Adrenal gland (tissue), 12 donors: ENCODE data around the gene ABHD12B. TPM values are rescaled to one million over a fixed set of nuclear protein-coding genes. Genes with fewer than 3 reads are reported as not detected.
A peak's percentile ranks its signal among the peaks of the same experiment; 100 is the strongest.

Experiments used
- DNase-seq, 7 donors: peaks; one replicate each; pipeline ENCODE4 v3.0.0-alpha.2; 2019 to 2020
- H3K27ac ChIP-seq, 5 donors: fragments of 200-600 bp; sonication (generic) in 4 of 5; 1 replicate in 3 of 5; 2 replicates in 2 of 5; pipeline versions ENCODE4 v1.5.1 to v1.8.0; 2016 to 2020; ENCODE audit warnings: mild to moderate bottlenecking in 1 of 5
- H3K27me3 ChIP-seq: fragments of 200-600 bp; 2 replicates; pipeline ENCODE4 v1.8.0; 2021
- H3K36me3 ChIP-seq, 2 donors: fragments of 200-600 bp; replicated peaks in 1 of 2; 1 replicate in 1 of 2; 2 replicates in 1 of 2; pipeline versions ENCODE4 v1.5.1 to v1.8.0; 2018 to 2022
- H3K4me1 ChIP-seq, 2 donors: fragments of 200-600 bp; replicated peaks in 1 of 2; 1 replicate in 1 of 2; 2 replicates in 1 of 2; pipeline versions ENCODE4 v1.5.1 to v1.8.0; 2018 to 2021
- H3K4me3 ChIP-seq, 4 donors: fragments of 200-600 bp; sonication (generic) in 3 of 4; one replicate each; pipeline ENCODE4 v1.5.1; 2016 to 2018
- H3K9me3 ChIP-seq, 3 donors: fragments of 200-600 bp; sonication (generic) in 1 of 3; replicated peaks in 1 of 3; 1 replicate in 2 of 3; 2 replicates in 1 of 3; pipeline versions ENCODE4 v1.5.1 to v1.8.0; 2016 to 2021
- POLR2A ChIP-seq, 2 donors: fragments of 450-650 bp; IDR thresholded peaks; one replicate each; pipeline ENCODE4 v1.6.1; 2017; ENCODE audit warnings: antibody characterized with exemption in 2 of 2, mild to moderate bottlenecking in 2 of 2, moderate library complexity in 1 of 2
- WGBS, 4 donors: extraction: QIAGEN DNeasy Blood & Tissue Kit in 2 of 4; methylation state at CpG; one replicate each; pipeline versions ENCODE4 v1.1.5 to v1.1.7; 2013 to 2017; 5-methylcytosine and 5-hydroxymethylcytosine counted together
- intact Hi-C, 2 donors: fragments of 100-400 bp; cut with DNase I; formaldehyde crosslinking; loops; one replicate each; pipeline versions ENCODE4 v1.14.1 to v1.15.0; 2022 to 2023
- polyA plus RNA-seq, 3 donors: library from polyadenylated mRNA; stranded (reverse); fragments of 200-250 nt in 2 of 3; fragments of 350-450 nt in 1 of 3; fragmentation: Illumina TruSeq in 1 of 3; extraction: RNeasy Lipid Tissue Mini Kit (QIAGEN cat#74804) in 1 of 3; gene quantifications; one replicate each; pipeline ENCODE4 v1.2.3, GENCODE V29; 2013 to 2014
- total RNA-seq, 9 donors: library from RNA; depleted of rRNA in 4 of 9; stranded (reverse); fragments of >200 nt in 4 of 9; fragments of 120-200 nt in 1 of 9; fragmentation: NEBNext Ultra II Directional in 1 of 9; extraction: Animal tissue kit (Norgen Biotek cat#: 25700) in 1 of 9; gene quantifications; one replicate each; pipeline versions ENCODE4 v1.1.0 to v1.2.4, GENCODE V29; 2013 to 2023
- TF ChIP-seq, protein P1 (sequence below), 6 experiments: fragments of 450-650 bp in 4 of 6; fragments of 200-600 bp in 2 of 6; sonication (generic) in 1 of 6; IDR thresholded peaks; 1 replicate in 5 of 6; 2 replicates in 1 of 6; pipeline versions ENCODE4 v1.5.1 to v1.8.0; 2016 to 2021; ENCODE audit warnings: antibody characterized with exemption in 6 of 6, mild to moderate bottlenecking in 2 of 6, moderate library complexity in 1 of 6
- donor health status: healthy with polysubstance abuse.
- donor health status: Bipolar disorder and iron deficiency.
- donor health status: DM: yes; HTN: yes; CAD: no.
- donor health status: DM: no; HTN: no; CAD: no.
- donor health status: DM: no; HTN: no; CAD: no.
- donor health status: DM: yes; HTN: yes; CAD: no.

The ABHD12B gene
- total and polyA plus RNA-seq, 12 donors: 0.10 to 0.46 (median 0.37) TPM; not detected in 6

DNA sequence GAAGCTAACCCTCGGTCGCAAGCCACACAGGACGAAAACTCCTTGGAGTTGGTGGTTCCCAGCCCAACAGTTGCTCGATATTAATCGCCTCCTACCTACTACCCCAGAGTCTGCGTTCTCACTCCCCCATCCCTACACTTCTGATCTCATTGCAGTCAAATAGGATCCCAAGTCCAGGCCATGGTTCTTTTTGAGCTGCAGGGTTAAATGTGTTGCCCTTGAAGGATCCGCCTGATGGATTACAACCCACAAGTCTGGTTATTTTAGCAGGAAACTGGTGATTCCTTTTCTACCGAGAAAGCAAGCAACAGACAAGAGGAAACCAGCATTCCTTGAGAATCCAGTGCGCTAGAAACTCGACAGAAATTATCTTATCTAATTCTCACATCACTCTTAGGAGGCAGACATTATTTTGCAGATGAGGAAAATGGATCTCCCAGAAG, 40.1 kb upstream of the ABHD12B start:
- peak overlapping the region; percentile 11 to 95 (median 83) for H3K4me3 ChIP-seq

DNA sequence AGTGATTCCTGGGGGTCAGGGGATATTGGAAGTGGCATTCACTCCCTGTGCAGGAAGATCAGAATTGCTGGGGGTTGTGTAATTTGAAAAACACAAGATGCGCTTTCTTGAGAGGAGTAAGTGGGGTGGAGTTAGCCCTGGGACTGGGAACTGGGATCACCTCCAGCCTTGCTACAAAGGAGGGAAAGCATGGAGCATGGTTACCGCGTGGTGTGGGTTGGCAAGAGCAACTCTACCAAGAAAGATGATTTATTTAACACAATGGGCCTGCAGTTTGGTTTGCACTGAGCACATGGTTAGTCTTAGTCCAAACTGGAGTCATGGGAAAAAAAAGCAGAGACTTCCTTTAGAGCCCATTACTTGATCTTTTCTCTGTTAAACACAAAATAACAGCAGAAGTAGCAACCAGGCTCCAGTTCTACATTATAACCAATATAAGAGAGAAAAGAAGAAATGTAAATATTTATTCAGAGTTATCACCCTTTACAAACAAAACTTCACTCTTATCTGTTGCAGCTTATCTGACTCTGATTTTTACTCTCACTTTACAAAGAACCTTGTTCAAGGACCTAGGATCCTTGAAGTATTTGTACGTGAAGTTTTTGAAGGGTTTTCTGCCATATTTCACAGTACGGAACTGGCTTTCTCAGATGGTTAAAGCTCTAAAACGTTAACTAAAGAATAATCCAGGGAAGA, 38.8 kb upstream of the ABHD12B start:
- Histone ChIP-seq H3K27me3 (no peaks in the 10 kb centered on the region), H3K36me3 (no peaks in the 10 kb centered on the region), H3K27ac (no peak overlapping the region), H3K4me1 (peaks cover 4 to 26% of the 10 kb centered on the region in 2 donors), H3K9me3 (no peaks in the 10 kb centered on the region), H3K4me3 (no peak overlapping the region)
- WGBS, 4 donors: 69 to 81% (median 73%) methylated on average over 6 of the region's 6 CpGs
- no peak for DNase-seq
- TF ChIP-seq, protein P1, sequence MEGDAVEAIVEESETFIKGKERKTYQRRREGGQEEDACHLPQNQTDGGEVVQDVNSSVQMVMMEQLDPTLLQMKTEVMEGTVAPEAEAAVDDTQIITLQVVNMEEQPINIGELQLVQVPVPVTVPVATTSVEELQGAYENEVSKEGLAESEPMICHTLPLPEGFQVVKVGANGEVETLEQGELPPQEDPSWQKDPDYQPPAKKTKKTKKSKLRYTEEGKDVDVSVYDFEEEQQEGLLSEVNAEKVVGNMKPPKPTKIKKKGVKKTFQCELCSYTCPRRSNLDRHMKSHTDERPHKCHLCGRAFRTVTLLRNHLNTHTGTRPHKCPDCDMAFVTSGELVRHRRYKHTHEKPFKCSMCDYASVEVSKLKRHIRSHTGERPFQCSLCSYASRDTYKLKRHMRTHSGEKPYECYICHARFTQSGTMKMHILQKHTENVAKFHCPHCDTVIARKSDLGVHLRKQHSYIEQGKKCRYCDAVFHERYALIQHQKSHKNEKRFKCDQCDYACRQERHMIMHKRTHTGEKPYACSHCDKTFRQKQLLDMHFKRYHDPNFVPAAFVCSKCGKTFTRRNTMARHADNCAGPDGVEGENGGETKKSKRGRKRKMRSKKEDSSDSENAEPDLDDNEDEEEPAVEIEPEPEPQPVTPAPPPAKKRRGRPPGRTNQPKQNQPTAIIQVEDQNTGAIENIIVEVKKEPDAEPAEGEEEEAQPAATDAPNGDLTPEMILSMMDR (IDR thresholded peaks at IDR 0.05): no peak
- TF ChIP-seq POLR2A (IDR thresholded peaks at IDR 0.05): no peak
- intact Hi-C loops: no loop called here

More for the DNA sequence above, 40.1 kb upstream of the ABHD12B start:
- TF ChIP-seq POLR2A (IDR thresholded peaks at IDR 0.05): no peak
- TF ChIP-seq, protein P1 (IDR thresholded peaks at IDR 0.05): no peak
- intact Hi-C loops: no loop called here
- peak in 2 of 7 donors; percentile 15 to 29 for DNase-seq
- no peaks in the 10 kb centered on the region for H3K9me3 ChIP-seq
- 2 to 5% (median 4%) methylated on average over 10 of the region's 10 CpGs for WGBS, 4 donors
- H3K27ac ChIP-seq: peak overlapping the region in 4 of 5 donors; percentile 43 to 93 (median 82)
- no peaks in the 10 kb centered on the region for H3K27me3 ChIP-seq
- H3K36me3 ChIP-seq: no peaks in the 10 kb centered on the region
- H3K4me1 ChIP-seq: peaks cover 4 to 30% of the 10 kb centered on the region in 2 donors

DNA sequence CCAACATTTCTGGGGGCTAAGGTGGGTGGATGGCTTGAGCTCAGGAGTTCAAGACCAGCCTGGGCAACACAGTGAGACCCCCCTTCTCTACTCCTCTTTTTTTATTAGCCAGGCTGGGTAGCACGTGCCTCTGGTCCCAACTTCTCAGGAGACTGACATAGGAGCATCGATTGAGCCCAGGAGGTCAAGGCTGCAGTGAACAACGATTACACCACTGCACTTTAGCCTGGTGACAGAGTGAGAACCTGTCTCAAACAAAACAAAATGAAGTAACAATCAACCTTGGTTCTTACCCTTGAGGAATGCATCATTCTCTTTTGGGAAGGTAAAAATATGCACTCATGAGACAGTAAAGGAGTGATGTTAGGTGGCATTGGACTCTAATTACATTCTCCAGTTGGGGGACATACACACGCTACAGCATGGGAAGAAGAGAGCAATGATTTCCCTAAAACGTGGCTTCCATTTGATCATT, 37.0 kb upstream of the ABHD12B start:
- WGBS, 4 donors: 44 to 63% (median 63%) methylated on average over 5 of the region's 5 CpGs

DNA sequence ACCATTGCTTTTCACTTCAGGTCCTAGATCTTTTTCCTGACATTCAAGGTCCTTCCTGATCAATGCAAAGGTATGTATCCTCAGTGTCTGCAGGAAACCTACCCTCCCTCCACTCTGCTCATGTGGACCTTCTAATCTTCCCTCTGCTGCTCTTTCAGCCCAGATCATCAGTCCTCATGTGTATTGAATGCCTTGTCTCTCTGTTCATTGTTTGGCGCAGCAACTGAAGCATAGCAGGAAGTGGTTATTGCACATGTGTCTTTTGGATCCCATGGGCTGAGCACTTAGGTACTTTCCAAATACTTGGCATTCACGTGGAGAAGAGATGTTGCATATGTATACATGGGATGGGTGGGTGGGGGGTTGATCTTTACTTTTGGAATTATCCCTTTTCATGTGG, 36.6 kb upstream of the ABHD12B start:
- intact Hi-C loops: no loop called here
- H3K9me3 ChIP-seq: no peaks in the 10 kb centered on the region
- no peak overlapping the region for H3K27ac ChIP-seq
- WGBS, 4 donors: 49 to 79% (median 54%) methylated on average over 2 of the region's 2 CpGs
- no peak for DNase-seq
- no peaks in the 10 kb centered on the region for H3K36me3 ChIP-seq
- no peak overlapping the region for H3K4me3 ChIP-seq
- peaks cover 0 to 9% of the 10 kb centered on the region in 2 donors for H3K4me1 ChIP-seq
- no peaks in the 10 kb centered on the region for H3K27me3 ChIP-seq
- TF ChIP-seq, protein P1 (IDR thresholded peaks at IDR 0.05): no peak
- TF ChIP-seq POLR2A (IDR thresholded peaks at IDR 0.05): no peak

More for the DNA sequence above, 37.0 kb upstream of the ABHD12B start:
- Histone ChIP-seq H3K27ac (no peak overlapping the region), H3K4me1 (peaks cover 0 to 10% of the 10 kb centered on the region in 2 donors), H3K4me3 (no peak overlapping the region), H3K9me3 (no peaks in the 10 kb centered on the region), H3K36me3 (no peaks in the 10 kb centered on the region), H3K27me3 (no peaks in the 10 kb centered on the region)
- DNase-seq: no peak
- TF ChIP-seq POLR2A (IDR thresholded peaks at IDR 0.05): no peak
- TF ChIP-seq, protein P1 (IDR thresholded peaks at IDR 0.05): no peak
- intact Hi-C loops: no loop called here
